Esophagus muscularis mucosa (tissue), 4 donors: Measurements from ENCODE around the gene ACP3. TPM values are rescaled to one million over a fixed set of nuclear protein-coding genes. Genes with fewer than 3 reads are reported as not detected.

Experiments used
- DNase-seq: peaks from one replicate; pipeline ENCODE4 v3.0.0-alpha.2; 2017; ENCODE audit errors: extremely low spot score
- H3K27ac ChIP-seq, 4 donors: fragments of 200-600 bp; sonication (generic); replicated peaks in 1 of 4; 1 replicate in 3 of 4; 2 replicates in 1 of 4; pipeline ENCODE4 v1.5.1; 2016 to 2019; ENCODE audit warnings: mild to moderate bottlenecking in 1 of 4
- H3K27me3 ChIP-seq, 4 donors: fragments of 200-600 bp; sonication (generic); one replicate each; pipeline versions ENCODE4 v1.5.1 to v1.6.0; 2016 to 2019
- H3K36me3 ChIP-seq, 4 donors: fragments of 200-600 bp; sonication (generic); one replicate each; pipeline ENCODE4 v1.5.1; 2016 to 2019
- H3K4me1 ChIP-seq, 4 donors: fragments of 200-600 bp; sonication (generic); one replicate each; pipeline ENCODE4 v1.5.1; 2016 to 2019
- H3K4me3 ChIP-seq, 4 donors: fragments of 200-600 bp; sonication (generic); 1 replicate in 2 of 4; 2 replicates in 2 of 4; pipeline ENCODE4 v1.5.1; 2016 to 2019; ENCODE audit warnings: mild to moderate bottlenecking in 4 of 4, moderate library complexity in 1 of 4
- H3K9me3 ChIP-seq, 4 donors: fragments of 200-600 bp; sonication (generic); 1 replicate in 3 of 4; 2 replicates in 1 of 4; pipeline ENCODE4 v1.5.1; 2016 to 2019
- EP300 ChIP-seq: sonication (generic); formaldehyde crosslinking; IDR thresholded peaks from one replicate; pipeline ENCODE4 v1.6.1; 2017; ENCODE audit warnings: antibody characterized with exemption
- POLR2A ChIP-seq: fragments of 450-650 bp; IDR thresholded peaks from one replicate; pipeline ENCODE4 v1.6.1; 2017; ENCODE audit warnings: antibody characterized with exemption, moderate library complexity, mild to moderate bottlenecking, low read depth
- POLR2AphosphoS5 ChIP-seq, 2 donors: sonication (generic); formaldehyde crosslinking; IDR thresholded peaks; one replicate each; pipeline ENCODE4 v1.6.1; 2017; ENCODE audit warnings: antibody characterized with exemption in 2 of 2
- WGBS: methylation state at CpG from one replicate; pipeline ENCODE4 v1.1.5; 2018; 5-methylcytosine and 5-hydroxymethylcytosine counted together
- intact Hi-C: fragments of 100-400 bp; cut with DNase I; formaldehyde crosslinking; loops from one replicate; pipeline ENCODE4 v1.15.1; 2023
- total RNA-seq, 4 donors: library from RNA; depleted of rRNA; stranded (reverse); fragments of >200 nt; gene quantifications; one replicate each; pipeline versions ENCODE4 v1.1.0 to v1.2.1, GENCODE V29; 2016
- TF ChIP-seq, protein P1 (sequence below), 3 experiments: fragments of 200-600 bp in 2 of 3; fragments of 450-650 bp in 1 of 3; sonication (generic) in 2 of 3; IDR thresholded peaks; one replicate each; pipeline ENCODE4 v1.5.1; 2017 to 2019; ENCODE audit warnings: antibody characterized with exemption in 3 of 3, mild to moderate bottlenecking in 2 of 3, moderate library complexity in 1 of 3

The ACP3 gene
- total RNA-seq, 4 donors from 2014 or later: 0.58 to 2.8 (median 1.9) TPM

DNA sequence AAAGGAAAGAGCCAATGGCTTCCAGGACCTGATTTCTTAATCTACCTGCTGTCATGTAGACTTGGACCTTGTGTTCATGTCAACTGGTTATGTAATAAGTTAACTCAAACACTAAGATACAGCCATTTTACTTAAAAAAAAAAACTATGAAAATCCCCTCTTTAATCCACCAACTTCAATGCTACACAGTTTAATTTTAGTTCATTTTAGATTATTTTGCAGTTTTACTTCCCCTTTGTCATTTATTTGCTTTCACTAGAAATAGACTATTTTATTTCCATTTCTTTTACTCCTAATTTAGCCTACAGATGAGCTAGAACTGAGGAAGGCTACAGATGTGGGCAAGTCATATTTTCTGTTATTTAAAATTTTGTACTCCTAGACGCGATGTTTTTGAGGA lies 89.4 kb downstream of the ACP3 start:
- Histone ChIP-seq H3K36me3 (no peaks in the 10 kb centered on the region), H3K4me1 (peaks cover 0 to 6% (median 0%) of the 10 kb centered on the region in 4 donors), H3K27ac (no peak overlapping the region), H3K27me3 (no peaks in the 10 kb centered on the region), H3K4me3 (no peak overlapping the region), H3K9me3 (no peaks in the 10 kb centered on the region)
- 93% methylated on average over 2 of the region's 2 CpGs for WGBS
- no peak for DNase-seq
- TF ChIP-seq, protein P1, sequence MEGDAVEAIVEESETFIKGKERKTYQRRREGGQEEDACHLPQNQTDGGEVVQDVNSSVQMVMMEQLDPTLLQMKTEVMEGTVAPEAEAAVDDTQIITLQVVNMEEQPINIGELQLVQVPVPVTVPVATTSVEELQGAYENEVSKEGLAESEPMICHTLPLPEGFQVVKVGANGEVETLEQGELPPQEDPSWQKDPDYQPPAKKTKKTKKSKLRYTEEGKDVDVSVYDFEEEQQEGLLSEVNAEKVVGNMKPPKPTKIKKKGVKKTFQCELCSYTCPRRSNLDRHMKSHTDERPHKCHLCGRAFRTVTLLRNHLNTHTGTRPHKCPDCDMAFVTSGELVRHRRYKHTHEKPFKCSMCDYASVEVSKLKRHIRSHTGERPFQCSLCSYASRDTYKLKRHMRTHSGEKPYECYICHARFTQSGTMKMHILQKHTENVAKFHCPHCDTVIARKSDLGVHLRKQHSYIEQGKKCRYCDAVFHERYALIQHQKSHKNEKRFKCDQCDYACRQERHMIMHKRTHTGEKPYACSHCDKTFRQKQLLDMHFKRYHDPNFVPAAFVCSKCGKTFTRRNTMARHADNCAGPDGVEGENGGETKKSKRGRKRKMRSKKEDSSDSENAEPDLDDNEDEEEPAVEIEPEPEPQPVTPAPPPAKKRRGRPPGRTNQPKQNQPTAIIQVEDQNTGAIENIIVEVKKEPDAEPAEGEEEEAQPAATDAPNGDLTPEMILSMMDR (IDR thresholded peaks at IDR 0.05): no peak
- TF ChIP-seq POLR2A (no peak), POLR2AphosphoS5 (IDR thresholded peaks at IDR 0.05) (no peak), EP300 (no peak)
- intact Hi-C loops: no loop called here

DNA sequence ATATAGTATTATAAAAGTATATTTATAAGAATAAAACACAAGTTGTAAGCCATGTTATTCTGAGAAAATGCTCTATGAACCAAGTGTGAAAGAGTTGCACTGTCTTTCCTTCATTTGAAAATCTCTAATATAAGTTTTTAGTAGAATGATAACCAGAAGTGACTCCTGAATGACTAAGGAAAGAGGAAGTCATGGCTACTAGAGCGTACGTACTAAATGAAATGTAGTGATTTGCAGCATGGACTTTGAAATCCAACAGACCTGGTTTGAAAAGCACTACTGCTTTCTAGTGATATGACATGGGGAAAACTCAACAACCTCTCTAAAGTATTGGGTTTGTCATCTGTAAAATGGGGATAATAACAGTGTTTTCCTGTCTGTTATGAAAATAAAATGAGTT lies 89.8 kb downstream of the ACP3 start:
- no peak overlapping the region for H3K27ac ChIP-seq
- H3K27me3 ChIP-seq: no peaks in the 10 kb centered on the region
- TF ChIP-seq POLR2AphosphoS5 (IDR thresholded peaks at IDR 0.05) (no peak), EP300 (no peak), POLR2A (no peak)
- TF ChIP-seq, protein P1 (IDR thresholded peaks at IDR 0.05): no peak
- intact Hi-C loops: no loop called here
- no peak overlapping the region for H3K4me3 ChIP-seq
- H3K9me3 ChIP-seq: no peaks in the 10 kb centered on the region
- peaks cover 0 to 6% (median 0%) of the 10 kb centered on the region in 4 donors for H3K4me1 ChIP-seq
- H3K36me3 ChIP-seq: no peaks in the 10 kb centered on the region
- DNase-seq: no peak
- 74% methylated on average over 2 of the region's 2 CpGs for WGBS

Other genes with a start within 250 kb of the ACP3 start
- 10 to 100 TPM; 43.1 to 52.4 (median 48.8) TPM for gene DNAJC13, start 100.1 kb downstream of the ACP3 start, total RNA-seq